HG02870 (cell line): ENCODE results near the gene ERC2.

Source experiments
- ATAC-seq: cut with Tn5 transposase; IDR thresholded peaks from one replicate; pipeline ENCODE4 v1.9.1; 2021; ENCODE audit warnings: mild to moderate bottlenecking, moderate library complexity; ENCODE audit not compliant: unreplicated experiment

The ERC2 gene

DNA sequence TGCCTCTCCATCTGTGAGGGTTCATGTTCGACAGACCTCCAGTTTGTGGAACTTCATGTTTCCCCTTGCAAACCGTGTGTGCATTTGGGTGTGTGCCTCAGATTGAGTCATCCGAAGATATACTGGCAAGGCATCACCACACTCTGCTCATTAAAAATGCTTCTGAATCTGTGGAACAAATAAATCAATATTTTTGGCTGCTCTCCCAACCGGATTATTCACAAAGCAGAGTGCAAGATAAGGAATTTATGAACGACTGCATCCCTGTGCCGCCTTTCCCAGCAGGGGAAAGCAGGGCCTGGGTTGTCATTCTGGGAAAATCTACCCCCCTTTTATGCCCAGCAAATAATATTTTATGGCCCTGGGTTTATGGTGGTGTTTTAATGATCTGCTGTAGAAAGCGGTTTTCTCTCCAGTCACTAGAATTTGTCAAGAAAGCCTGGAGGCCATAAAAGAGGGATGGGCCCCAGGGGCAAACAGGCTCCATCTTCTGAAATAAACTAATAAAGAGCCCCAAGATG is 976.9 kb downstream of the ERC2 start:
- no peak for ATAC-seq

DNA sequence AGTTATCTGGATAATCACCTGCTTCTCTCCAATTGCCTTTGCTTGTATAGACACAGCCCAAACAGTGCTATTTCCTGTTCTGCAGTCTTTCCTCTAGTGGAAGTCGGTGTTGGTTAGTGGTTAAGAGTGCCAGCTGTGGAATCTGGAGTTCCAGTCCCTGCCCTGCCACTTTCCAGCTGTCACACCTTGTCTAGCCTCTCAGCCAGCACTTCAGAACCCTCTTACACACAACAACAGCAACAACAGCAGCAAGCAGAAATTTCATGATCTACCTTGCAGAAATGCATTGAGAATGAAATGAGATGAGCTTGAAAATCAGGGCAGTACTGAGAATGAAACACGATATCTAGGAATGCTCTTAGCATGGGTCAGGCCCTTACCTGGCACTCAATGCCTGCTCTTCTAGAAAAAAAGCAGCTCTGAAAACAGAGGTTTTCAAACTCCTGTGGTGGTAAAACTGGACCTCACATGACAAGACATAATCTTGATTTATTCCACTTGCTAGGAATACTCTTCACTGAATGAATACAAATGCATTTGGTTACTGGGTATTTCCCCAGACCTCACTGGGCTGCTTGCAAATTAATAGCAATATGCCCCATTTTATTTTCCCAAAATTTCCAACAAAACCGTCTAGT is 977.9 kb downstream of the ERC2 start:
- no peak for ATAC-seq

DNA sequence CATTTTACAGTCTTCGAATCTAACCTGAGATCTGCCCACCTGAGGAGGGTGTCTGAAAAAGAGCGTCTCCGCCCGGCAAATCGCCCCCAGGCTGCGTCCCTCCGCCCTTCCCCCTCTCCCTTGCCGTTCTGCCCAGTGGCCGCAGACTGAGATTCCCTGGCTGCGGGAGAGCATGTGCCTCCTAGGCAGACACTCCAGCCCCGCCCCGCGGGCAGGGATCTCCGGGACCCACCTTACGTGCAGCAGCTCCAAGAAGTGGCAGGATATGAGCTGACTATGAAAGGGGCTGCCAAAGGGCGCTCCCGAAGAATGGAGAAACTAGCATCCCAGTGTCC is 978.5 kb downstream of the ERC2 start:
- no peak for ATAC-seq

DNA sequence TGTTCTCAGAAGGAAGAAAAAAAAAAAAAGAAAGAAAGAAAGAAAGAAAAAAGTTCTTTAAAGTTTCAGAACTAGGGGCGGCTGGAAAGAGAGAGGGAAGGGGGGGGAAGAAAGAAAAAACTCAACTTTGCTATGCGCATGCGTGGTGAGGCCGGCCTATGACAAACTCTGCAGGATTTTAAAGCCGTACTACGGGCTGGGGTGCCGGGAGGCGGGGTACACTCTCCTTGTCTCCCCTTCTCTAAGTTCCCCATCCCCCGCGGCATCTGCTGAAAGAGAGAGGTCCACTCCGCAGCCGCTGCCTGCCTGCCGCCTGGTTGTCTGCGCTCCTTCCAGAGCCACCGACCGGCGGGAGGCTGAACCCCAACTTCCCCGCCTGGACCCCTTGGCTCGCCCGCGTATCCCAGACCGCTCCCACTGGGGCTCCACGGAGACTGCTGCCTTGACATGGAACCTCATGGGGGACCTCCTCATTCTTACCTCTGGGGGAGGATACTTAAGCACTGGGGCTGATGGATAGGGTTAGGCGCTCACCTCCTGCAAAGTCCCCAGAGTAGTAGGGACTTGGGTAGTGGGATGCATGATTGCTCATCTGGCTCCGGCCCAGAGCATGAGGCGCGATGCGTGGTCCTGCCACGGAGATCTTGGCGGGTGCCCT is 979.7 kb downstream of the ERC2 start:
- no peak for ATAC-seq

DNA sequence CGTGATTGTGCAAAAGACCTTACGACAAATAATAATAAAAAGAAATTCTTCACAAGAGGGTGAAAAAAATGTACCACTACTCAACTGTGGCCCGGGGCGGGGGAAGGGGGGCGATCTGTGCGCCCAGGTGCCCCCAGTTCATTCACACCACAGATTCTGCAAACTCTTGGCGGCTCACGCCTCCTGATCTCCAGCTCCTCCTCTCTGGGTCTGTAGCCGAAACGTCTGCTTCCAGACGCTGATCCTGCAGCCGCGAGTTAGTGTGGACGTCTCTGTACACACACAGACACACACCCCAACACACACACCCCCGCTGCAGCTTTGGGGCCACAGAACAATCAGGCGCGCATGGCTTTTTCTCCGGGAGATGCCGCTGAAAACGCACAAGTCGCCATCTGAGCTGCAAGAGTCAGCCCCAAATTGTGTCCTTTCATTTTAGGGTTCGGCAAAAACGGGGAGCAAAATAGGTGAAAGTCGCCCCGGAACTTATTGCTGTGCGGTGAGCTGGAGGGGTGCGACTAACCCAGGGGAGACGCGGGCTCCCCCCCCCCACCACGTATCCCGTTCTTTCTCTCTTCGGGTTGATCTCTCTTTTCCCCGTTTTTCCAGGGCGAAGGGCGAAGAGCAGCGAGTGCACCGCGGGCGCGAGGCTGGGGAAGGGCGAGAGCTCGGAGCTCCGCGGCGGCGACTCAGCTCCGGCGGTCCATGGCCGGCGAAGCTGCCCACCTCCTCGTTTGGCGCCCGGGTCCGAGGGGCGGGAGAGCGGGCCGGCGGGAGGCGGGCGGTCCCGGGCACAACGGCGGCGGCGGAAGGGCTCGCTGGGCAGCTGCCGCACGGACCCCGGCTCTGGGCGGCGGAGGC is 980.7 kb downstream of the ERC2 start:
- no peak for ATAC-seq

DNA sequence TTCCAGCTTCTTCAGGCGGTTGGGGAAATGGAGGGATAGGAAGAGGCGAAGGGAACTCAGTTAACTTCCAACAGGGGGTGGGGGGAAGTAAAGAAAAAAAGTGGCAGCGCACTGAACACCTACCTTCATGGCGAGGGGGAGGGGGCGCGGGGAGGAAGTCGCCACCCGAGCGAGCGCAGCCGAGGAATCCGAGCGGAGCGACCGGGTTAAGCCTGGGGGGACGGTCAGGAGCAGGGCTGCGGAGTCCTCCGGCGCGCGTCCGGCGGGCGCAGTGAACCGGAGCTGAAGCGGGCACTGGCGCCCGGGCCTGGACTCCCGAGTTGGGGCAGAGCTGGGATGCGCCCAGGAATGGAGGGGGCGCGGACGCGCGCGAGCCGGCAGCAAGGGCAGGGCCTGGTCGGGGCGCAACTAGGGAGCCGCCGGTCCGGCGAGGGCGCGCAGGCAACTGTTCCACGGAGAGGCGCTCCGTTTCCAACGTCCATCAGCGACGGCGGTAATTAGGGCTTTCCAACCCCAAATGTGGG is 981.3 kb downstream of the ERC2 start, which contains the start of gene WNT5A:
TSS of gene WNT5A (minus strand) at position 450 of the 524 bp plus-strand sequence. CDS start at position 129, 321 bp downstream.
- ATAC-seq: no peak

DNA sequence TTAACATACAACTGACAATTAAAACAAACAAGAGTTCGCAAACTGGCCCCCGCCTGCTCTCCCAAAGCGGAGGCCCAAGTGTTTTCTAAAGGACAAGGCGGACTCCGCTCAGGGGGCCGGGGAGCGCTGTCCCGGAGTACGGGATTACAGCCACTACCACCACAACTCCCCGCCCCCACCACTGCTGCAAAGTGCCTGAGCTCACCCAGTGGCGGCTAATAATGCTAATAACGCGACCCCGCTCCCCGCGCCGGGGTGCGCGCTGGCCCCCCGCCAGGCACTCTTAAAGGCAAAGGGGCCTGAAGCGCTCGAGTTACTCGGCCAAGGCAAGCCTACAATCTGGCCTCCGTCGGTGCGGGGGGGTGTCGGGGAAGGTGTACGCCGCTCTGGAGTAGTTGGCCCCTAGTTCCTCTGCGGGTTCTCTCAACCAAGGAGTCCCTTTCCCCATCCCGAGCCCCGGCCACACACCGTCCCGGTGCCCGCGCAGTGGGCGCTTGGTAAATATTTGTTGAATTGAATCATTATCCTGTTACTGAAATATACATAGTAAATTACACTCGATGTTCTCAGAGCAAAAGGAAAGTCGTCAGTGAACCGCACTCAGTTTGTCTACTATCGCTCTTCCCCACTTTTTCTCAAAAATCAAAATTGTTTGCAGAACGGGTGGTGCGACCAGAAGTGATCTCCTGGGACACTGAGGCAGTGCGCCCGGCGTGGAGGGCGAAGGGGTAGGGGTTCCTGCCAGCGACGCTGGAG is 982.0 kb downstream of the ERC2 start:
- ATAC-seq: no peak

DNA sequence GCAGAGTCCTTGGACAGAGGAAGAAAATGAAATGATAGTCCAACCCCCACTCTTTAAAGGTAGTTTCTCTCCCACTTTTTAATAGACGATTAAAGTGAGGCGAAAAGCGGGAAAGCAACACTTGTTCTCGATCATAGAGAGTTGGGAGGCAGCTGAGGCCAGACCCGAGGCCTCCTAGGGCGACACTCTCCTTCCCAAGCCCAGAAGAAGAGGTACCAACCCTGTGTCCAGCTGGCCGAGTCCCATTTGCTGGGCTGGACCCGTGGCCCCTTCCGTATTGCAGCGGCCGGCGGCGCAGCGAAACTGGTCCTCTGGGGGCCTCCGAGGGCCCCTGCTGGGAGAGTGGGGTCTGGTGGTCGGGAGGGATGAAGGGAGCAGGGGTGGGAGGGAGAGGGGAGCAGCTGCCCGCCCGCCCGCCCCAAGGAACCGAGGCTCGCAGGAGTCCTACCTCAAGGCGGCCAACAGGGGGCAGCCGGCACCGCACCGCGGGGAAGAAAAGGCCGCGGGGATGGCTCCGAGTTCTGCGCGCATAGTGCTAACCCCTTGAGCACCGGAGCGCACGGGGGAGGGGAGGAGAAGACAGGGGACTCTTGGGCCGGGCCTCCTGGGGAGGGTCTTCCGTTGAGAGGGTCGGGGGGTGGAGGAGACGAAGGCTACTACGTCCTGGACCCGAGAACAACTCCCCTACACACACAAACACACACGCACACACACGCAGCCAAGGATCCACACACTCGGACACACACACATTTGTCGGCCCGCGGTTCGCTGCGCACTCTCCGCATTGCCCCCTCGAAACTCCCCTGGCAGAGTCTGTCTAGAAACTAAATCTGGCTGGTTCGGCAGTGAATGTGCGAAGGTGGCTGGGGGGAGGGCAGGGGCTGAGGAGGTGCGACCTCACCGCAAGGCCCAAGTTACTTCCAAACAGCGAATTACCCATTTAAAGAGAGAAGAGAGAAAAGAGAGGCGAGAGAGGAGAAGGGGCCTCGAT is 983.2 kb downstream of the ERC2 start:
- ATAC-seq: peak; percentile 56

DNA sequence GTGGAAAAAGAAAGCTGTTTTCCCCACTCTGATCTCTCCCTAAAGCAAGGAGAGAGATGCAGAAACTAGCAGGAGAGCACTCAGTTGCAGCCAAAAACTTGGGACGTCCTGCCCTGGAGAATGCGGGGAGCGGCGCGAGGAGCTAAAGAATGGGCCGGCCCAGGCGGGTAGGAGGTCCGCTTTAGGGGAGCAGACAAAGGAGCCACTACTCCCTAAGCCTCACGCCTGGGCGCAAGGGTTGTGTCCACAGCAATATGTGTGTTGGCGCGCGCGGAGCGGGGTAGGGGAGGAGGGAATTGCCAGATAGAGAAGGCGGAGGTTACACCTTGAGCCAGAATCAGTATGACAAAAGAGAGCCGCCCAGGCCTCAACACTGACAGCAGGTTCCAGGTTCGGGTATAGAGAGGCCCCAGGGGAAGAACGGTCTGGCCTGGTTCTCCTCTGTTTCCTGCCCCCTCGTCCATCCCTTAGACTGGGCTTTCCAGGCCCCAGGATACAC is 984.0 kb downstream of the ERC2 start:
- no peak for ATAC-seq

DNA sequence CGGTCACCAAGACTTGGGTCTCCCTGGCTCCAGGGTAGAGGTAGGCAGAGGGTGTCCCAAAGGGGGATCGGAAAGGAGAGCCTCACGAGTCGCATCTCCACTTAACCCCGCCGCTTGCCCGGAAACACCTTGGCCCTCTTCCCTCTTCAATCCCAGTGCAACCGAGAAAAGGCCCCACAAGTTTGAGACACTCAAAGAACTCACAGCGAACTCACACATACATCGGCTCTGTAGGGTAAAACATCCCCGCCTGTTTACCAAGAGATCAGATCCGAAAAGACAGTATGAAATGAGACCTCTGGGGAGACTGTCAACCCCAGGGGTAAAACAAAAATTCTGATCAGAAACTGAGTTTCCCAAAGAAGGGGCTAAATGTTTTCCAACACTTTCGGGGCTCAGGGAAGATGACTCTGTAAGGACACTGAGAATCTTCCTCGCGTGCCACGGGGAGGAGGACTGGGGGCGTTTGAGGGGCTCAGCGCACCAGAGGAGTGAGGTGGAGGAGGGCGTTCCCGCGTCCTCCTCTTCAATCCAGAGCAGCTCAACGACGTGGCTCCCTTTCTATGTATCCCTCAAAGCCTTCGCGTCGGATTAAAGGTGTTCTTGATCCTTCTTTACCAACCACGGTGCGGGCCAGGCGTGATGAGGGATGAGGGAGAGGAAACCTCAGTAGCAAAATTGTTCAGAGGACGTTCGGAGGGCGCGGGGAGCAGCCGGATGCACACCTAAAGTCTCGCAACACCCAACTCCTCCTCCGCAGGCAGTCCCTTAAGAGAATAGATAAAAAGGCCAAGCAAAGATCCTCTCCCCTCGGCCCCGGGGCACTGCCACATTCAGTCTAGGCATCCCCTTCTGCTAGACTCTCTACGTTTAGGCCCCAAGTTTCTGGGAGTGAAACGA is 984.8 kb downstream of the ERC2 start:
- ATAC-seq: no peak

DNA sequence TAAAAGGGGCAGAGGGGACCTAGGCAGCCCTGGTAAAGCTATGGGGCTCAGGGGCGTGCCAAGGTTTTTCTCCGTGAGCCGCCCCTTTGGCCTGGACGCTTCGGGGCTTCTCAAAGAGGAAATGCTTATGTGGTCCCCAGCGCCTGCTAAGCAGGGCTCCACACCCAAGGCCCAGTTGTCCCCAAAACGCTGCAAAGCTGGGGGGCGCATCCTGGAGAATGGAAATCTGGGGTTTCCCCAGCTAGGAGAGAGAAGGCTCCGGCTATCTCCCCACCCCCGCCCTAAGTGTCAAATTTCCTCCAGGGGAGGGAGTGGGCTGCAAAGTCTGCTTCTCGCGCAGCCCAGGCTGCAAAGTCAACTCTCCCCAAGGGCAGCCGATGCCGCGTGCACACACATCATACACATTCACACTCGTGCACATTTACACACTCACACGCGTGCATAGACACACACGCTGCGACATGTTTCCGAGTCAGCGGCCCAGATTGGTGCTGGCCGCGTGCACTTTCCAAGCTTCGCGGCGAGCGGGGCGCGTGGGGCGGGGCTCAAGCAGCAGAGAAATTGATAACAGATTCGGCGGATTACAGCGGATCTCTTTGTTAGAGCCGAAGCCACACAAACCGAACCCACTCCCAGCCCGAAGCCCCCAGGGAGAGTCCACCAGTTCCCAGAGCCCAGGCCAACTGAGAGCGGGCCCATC is 985.6 kb downstream of the ERC2 start:
- no peak for ATAC-seq

DNA sequence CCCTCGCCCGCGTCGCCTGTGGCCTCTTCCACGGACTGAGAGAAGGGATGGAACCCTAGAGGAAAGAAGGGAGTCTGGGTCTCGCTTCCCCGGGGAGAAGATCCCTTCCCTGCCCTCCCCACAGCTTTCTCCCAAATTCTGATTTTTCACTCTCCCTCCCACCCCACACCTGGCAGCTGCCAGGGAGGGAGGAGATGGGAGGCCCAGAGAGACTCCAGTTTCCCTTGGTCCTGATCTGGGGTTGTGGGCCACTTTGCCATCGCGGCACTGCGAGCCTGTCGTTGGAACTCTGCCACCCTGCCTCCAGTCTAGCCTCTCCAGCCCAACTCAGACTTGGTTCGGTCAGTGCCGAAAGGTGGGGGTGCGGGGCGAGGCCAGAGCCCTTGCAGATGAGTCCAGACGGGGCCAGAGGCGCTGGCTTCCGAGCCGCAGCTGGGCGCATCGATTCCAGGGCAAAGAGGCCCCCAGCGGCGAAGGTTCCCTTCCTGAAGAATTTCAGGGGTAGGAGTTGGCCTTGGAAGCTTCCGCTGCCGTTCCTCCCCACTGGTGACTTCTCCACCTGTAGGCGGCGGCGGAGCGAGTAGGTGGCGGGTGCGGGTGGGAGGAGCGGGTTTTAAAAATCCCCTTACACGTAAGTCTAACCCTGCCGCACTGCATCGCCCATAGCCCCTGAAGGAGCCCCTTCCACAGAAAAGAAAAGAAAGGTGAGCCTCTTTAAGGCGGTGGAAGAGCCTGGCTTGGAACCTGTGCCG is 986.3 kb downstream of the ERC2 start:
- ATAC-seq: no peak

DNA sequence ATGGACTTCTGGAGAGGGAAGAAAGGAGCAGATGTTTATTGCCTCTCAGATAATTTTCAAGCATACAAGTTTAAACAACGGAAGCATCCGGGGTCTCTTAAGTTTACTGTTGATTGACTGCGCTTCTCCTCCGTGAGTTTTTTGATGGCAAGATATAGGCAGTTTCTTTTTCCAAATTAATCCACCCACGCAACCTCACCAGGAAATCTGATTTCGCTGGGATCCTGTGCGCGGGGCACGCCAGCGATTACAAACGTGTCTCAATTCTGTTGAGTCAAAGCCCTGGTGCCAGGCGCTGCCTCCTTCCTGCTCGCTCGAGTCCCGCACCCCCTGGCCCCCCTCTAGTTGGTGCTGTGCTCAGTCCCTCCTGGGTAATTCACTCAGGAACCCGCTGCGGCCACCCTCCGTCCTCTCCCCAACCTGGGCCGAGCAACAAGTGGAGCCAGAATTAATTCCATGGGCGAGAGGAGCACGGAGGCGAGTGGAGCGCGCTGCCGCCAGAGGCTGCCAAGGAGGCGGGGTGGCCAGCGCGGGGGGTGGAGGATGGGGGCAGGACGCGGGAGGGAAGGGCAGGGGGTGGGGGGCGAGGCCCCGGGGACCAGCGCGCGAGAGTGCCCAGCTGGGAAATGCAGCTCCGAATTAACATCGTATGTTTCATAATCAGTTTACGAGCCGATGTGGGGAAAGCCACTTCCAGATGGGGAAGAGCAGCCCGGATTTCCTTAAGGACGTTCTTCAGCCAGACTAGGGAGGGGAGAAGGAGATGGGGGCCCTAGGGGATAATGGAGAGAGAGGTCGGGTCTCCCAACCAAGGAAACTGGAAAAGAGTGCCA is 987.1 kb downstream of the ERC2 start:
- no peak for ATAC-seq

DNA sequence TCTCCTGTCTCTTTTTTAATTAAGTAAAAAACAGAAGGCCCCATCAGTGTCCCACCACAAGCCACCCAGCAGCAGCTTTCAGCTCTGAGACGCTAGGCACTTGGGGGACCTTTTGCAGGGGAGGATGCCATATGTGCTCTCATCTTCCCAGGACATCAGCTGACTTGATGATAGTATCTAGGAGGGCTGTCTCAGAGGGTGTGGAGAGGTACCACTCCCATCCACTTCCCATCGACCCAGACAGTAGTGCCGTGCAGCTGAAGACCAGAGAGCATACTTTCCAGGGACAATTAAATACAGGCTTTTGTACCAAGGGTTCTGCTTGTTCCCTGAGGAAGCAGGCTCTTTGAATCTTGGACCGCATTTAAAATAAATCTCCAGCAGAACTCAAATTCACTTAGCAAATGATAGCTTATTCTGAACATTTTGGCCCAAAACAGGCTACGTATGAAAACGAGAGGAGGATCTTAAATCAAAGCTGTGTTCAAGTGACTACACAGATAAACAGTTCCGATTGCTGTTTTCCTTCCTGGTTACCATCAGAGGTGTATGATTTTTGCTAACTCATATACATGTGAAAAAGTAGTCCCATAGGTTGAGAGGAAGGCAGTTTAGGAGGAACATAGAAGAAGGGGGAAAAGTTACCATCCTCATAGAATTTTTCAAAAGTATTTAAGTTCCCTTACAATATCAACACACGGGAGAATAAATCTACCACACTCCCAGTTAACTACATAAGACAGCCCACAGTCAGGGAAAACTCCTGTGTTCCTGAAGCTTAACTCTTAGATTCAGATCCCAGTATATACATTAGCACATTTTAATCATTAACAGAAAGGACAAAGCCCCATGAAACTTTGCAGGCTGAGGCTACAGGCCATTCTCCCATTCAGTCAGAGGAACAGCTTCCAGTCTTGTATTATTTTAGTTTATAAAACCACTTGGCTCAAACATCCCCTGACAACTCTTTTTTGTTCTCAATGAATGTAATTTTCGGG is 990.7 kb downstream of the ERC2 start:
- no peak for ATAC-seq

DNA sequence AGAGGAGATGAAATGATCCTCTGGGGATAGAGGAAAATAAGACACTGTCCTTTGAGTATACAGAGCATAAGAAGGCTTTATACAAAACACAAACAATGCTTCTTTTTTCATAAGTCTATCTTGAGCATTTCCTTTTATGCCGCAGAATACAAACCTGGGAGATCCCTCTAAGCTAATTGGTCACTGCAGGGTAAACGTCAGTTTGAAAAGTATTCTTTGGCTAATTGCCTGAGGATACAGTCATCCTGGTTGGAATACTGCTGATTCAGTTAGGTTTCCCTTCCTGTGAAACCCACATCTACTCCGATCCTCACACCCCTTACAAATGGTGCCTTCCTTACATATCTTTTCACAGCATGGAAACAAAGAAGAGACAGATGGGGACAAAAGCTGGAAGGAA is 991.8 kb downstream of the ERC2 start:
- no peak for ATAC-seq
